ENCODE data around the gene DCAF17. TPM values are rescaled to one million over a fixed set of nuclear protein-coding genes. Genes with fewer than 3 reads are reported as not detected.

DCAF17 gene, protein sequence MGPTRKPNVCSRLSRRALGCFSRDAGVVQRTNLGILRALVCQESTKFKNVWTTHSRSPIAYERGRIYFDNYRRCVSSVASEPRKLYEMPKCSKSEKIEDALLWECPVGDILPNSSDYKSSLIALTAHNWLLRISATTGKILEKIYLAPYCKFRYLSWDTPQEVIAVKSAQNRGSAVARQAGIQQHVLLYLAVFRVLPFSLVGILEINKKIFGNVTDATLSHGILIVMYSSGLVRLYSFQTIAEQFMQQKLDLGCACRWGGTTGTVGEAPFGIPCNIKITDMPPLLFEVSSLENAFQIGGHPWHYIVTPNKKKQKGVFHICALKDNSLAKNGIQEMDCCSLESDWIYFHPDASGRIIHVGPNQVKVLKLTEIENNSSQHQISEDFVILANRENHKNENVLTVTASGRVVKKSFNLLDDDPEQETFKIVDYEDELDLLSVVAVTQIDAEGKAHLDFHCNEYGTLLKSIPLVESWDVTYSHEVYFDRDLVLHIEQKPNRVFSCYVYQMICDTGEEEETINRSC
- 9.4 TPM for polyA plus RNA-seq (2013, experiment 1 of 2; ENCODE audit: insufficient read length)
- 8.7 TPM for polyA plus RNA-seq (2013, experiment 2 of 2; ENCODE audit: insufficient read length)

DNA sequence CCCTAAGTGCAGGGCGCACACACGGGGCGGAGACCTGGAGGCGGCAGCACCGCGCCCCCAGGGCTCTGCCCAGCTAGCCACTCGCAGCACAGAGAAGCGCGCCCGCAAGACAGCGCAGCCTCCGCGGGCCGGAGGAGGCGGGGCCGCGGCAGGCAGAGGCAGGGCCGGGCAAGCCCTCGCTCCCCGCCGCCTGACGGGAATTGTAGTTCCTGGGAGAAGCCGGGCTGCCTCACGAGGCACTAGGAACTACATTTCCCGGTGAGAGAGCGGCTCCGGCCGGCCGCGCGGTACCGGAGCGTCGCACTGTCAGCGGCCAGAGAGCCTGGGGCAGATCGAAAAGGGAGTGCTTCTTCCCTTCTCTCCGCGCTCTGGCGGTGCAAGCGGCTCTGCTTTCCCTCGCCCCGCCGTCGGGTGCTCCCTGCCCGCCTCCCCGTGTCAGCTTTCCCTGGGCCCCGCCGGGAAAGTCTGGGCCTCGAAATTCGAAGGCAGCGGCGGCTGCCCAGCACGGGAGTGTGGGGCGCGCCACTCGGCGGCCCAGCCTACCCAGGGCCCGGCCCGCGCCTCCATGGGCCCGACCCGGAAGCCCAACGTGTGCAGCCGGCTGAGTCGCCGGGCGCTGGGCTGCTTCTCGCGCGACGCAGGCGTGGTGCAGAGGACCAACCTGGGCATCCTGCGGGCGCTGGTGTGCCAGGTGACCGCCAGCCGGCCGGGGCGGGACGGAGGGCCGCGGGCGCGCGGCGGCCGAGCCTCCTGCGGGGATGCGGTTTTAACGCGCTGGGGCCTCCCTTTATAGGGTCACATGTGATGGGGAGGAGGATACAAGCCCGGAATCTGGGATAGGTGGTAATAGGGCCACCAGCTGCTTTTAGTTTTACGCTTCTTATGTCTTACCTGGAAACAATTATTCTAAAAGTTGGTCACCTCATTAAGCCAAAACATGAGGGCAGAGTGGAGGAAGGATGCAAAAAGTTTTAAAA lies at the start of gene DCAF17:
Gene DCAF17 (plus strand): TSS at position 214 of the 977 bp plus-strand sequence. CDS start 352 bp downstream, at position 566.
- DNase-seq: peak; percentile 96

DNA sequence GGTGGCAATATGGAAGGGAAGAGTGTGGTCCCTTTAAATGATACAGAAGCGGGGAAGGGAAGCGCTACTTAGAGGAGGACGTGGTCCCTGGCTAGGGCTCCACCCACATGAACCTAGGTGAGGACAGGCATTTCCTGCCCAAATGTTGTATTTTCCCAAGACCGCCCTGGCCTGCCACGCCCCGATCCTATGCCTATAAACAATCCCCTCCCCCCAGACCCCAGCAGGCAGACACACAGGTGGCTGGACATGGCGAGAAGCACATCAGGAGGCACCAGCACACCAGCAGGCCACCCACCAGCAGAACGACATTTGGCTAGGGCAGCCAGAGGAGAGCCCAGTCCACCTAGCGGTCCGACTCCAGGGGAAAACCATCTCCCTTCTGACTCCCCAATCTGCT lies 47.4 kb upstream of the DCAF17 start:
- no peak for DNase-seq

DNA sequence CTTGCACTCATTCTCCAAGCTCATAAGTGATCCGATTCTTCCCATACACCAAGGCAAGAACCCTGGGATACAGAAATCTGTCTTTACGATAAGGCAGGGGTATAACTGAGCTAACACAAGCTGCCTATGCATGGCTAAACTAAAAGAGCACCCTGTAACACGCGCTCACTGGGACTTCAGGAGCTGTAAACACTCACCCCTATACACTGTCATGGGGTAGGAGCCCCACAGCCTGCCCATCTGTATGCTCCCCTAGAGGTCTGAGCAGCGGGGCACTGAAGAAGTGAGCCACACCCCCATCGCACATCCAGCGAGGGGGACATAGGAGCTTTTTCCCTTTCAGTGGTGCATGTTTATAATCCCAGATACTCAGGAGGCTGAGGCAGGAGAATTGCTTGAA lies 47.0 kb upstream of the DCAF17 start:
- no peak for DNase-seq

DNA sequence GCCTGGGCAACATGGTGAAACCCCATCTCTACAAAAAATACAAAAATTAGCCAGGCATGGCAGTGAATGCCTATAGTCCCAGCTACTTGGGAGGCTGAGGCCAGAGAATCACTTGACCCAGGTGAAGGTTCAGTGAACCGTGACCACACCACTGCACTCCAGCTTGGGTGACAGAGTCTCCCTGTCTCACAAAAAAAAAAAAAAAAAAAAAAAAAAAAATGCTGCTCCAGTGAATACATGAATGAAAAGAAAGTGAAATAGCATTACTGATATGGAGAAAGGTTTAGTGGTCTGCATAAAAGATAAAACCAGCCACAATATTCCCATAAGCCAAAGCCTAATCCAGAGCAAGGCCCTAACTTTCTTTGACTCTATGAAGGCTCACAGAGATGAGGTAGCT lies 44.7 kb upstream of the DCAF17 start:
- no peak for DNase-seq

- no peak for DNase-seq
Measured at GRCh38 chr2:171389780-171390179, 44.2 kb upstream of the DCAF17 start.

GRCh38 chr2:171390941-171391516 lies 43.0 kb upstream of the DCAF17 start:
- DNase-seq: peak; percentile 69

GRCh38 chr2:171391532-171391931 lies 42.5 kb upstream of the DCAF17 start:
- DNase-seq: no peak

DNA sequence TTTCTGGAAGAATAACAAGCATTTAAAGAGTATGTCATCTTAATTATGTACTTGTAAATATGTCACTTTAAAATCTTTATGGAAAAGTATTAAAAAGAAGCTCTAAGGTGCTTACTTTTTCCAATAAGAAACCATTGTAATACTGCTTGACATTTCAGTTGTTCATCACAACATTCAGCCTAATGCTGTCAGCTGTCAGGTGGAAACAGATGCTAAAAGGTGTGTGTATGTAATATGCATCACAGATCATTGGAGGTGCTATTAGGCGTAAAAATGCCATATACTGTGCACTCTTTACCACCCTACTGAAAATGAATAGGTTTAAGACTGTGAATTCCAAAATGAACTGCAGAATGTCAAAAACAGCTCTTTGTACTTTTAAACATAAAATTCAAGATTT lies 40.5 kb upstream of the DCAF17 start:
- DNase-seq: no peak

- DNase-seq: no peak
Measured at GRCh38 chr2:171394164-171394740, 39.8 kb upstream of the DCAF17 start.

- DNase-seq: no peak
Measured at GRCh38 chr2:171399292-171399691, 34.7 kb upstream of the DCAF17 start.

DNA sequence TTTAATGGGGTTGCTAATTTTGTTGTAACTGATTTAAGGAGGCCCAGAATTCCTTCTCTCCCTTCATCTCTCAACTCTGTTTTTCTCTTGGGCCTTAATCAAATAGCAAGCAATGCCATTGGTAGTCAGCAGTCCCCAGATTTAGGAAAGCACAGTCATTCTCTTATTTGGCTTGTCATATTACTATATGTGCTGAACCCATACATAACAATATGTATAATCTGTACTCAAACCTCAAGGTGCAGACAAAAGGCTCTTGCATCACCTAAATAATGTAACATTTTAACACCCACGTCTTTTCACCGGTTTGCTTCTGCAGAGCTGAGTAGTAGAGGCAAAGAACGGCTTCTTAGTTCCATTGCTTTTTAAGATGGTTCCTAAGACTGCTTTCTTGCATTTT lies 33.6 kb upstream of the DCAF17 start:
- DNase-seq: no peak

GRCh38 chr2:171401947-171402346 lies 32.1 kb upstream of the DCAF17 start:
- no peak for DNase-seq

DNA sequence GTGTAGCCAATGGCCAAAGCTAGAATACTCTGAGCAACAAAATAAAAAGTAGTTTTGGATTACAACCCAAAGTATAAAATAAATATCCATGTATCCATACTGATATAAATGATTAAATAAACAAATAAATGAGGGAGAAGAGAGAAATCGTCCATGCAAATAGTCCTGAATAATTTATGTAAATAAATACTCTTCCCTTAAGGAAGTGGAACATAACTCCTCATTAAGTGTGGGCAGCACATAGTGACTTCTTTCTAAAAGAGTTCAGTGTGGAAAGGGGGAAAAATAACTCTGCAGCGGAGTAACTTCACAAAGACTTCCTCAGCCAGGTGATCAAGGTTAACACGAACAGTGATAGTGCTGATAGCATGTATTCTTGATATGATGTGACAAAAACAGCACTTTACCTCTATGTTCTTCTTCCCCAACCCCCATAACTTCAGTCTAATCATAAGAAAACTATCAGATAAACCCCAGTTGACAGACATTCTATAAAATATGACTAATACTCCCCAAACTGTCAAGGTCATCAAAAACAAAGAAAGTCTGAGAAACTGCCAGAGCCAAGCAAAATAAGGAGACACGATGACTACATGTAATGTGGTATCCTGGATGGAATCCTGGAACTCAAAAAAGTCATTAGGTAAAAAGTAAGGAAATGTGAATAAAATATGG lies 31.0 kb upstream of the DCAF17 start:
- DNase-seq: peak; percentile 26

GRCh38 chr2:171404261-171404660 lies 29.8 kb upstream of the DCAF17 start:
- DNase-seq: peak; percentile 69

- DNase-seq: no peak
Measured at GRCh38 chr2:171404719-171405118, 29.3 kb upstream of the DCAF17 start.

GRCh38 chr2:171405546-171405945 lies 28.5 kb upstream of the DCAF17 start:
- DNase-seq: no peak

- DNase-seq: no peak
Measured at GRCh38 chr2:171406044-171406443, 28.0 kb upstream of the DCAF17 start.

- DNase-seq: no peak
Measured at GRCh38 chr2:171407030-171407675, 26.9 kb upstream of the DCAF17 start.

DNA sequence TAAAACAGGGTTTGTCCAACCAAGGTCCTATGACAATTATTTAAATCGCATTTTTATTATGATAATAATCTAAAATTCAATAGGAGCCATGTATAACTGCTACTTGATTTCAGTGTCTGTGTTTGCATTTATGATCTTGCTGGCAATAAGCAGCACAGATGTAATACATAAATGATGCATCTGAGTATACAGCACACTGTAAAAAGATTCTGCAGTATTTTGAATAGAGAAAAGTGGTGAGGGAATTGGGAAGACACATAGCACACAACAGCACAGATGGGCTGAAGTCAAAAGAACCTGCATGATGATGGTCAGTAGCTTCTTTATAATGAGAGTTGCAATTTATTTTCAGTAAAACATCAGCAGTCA lies 26.4 kb upstream of the DCAF17 start:
- no peak for DNase-seq

GRCh38 chr2:171409436-171409971 lies 24.5 kb upstream of the DCAF17 start:
- no peak for DNase-seq

DNA sequence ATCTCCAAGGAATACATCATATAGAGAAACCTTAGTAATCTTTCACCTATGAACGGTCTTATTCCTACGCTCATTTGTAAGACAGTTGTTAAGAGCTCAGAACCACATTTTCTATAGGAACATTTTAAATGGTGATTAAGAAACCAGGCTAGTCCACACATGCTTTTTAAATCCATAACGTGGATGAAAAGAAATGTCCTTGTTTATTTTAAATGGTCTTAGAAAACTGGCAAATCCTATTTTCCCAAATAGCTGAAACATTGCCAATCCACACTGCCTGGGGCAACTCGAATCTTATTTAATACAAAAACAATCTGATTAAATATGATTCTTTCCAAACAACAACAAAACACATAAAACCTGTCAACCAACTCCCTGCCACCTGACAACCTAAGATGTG lies 23.9 kb upstream of the DCAF17 start:
- no peak for DNase-seq

Measured in fibroblast of skin of abdomen (primary cell).